Prostate gland (tissue), 2 donors: ENCODE results near the gene LRRTM4. TPM values are rescaled to one million over a fixed set of nuclear protein-coding genes. Genes with fewer than 3 reads are reported as not detected.

Experiments used
- DNase-seq: peaks from one replicate; pipeline ENCODE4 v3.0.0-alpha.2; 2019; ENCODE audit warnings: low spot score
- H3K27ac ChIP-seq, 2 donors: fragments of 200-600 bp; sonication (generic); 2 replicates each; pipeline ENCODE4 v1.5.1; 2017 to 2019
- H3K27me3 ChIP-seq: fragments of 200-600 bp; sonication (generic); replicated peaks from 2 replicates; pipeline ENCODE4 v1.5.1; 2019; ENCODE audit not compliant: insufficient read depth
- H3K36me3 ChIP-seq, 2 donors: fragments of 200-600 bp; sonication (generic); 1 replicate in 1 of 2; 2 replicates in 1 of 2; pipeline versions ENCODE4 v1.5.1 to v1.8.1; 2017 to 2019
- H3K4me1 ChIP-seq: fragments of 200-600 bp; sonication (generic); replicated peaks from 2 replicates; pipeline ENCODE4 v1.5.1; 2019
- H3K4me3 ChIP-seq, 2 donors: fragments of 200-600 bp; sonication (generic); 2 replicates each; pipeline ENCODE4 v1.5.1; 2017 to 2019
- H3K9me3 ChIP-seq: fragments of 200-600 bp; sonication (generic); 2 replicates; pipeline ENCODE4 v1.5.1; 2017
- POLR2A ChIP-seq: fragments of 450-650 bp; IDR thresholded peaks from one replicate; pipeline ENCODE4 v1.6.1; 2016; ENCODE audit warnings: antibody characterized with exemption, mild to moderate bottlenecking
- POLR2AphosphoS5 ChIP-seq: sonication (generic); formaldehyde crosslinking; IDR thresholded peaks from one replicate; pipeline ENCODE4 v1.6.1; 2017; ENCODE audit warnings: antibody characterized with exemption
- WGBS: methylation state at CpG from one replicate; pipeline ENCODE4 v1.1.5; 2018; 5-methylcytosine and 5-hydroxymethylcytosine counted together
- intact Hi-C: fragments of 100-400 bp; cut with DNase I; formaldehyde crosslinking; loops from one replicate; pipeline ENCODE4 v1.14.2; 2022
- total RNA-seq, 2 donors: library from RNA; depleted of rRNA; stranded (reverse); fragments of >200 nt; gene quantifications; one replicate each; pipeline ENCODE4 v1.1.0, GENCODE V29; 2016
- TF ChIP-seq, protein P1 (sequence below), 4 experiments: fragments of 200-600 bp in 2 of 4; fragments of 450-650 bp in 2 of 4; sonication (generic) in 2 of 4; IDR thresholded peaks; 1 replicate in 3 of 4; 2 replicates in 1 of 4; pipeline ENCODE4 v1.5.1; 2016 to 2019; ENCODE audit warnings: antibody characterized with exemption in 4 of 4, mild to moderate bottlenecking in 2 of 4, moderate library complexity in 2 of 4

The LRRTM4 gene
- total RNA-seq, 2 donors from 2014 or later: 0.09 to 6.2 TPM

DNA sequence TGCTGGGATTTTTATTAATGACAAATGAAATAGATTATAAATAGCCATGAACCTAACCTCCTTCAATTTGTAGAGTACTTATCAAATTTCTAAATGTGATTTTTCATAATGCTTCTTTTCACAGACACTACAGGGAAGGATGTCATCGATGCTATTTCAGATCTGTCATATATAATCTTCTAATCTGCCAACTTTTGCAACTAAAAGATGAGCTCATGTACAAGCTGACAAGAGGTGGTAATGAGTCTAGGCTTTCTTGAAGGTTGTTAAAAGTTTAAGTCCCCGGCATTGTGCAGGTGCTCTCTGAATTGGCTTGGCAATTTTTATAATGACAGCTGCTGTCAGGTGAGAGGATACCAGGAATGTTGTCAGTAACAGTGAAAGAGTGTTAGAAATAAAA, 320.4 kb downstream of the LRRTM4 start:
- no peak for TF ChIP-seq POLR2A
- TF ChIP-seq, protein P1, sequence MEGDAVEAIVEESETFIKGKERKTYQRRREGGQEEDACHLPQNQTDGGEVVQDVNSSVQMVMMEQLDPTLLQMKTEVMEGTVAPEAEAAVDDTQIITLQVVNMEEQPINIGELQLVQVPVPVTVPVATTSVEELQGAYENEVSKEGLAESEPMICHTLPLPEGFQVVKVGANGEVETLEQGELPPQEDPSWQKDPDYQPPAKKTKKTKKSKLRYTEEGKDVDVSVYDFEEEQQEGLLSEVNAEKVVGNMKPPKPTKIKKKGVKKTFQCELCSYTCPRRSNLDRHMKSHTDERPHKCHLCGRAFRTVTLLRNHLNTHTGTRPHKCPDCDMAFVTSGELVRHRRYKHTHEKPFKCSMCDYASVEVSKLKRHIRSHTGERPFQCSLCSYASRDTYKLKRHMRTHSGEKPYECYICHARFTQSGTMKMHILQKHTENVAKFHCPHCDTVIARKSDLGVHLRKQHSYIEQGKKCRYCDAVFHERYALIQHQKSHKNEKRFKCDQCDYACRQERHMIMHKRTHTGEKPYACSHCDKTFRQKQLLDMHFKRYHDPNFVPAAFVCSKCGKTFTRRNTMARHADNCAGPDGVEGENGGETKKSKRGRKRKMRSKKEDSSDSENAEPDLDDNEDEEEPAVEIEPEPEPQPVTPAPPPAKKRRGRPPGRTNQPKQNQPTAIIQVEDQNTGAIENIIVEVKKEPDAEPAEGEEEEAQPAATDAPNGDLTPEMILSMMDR (IDR thresholded peaks at IDR 0.05): no peak
- no peak for TF ChIP-seq POLR2AphosphoS5
- intact Hi-C loops: no loop called here
- WGBS: 86% methylated on average over 2 of the region's 2 CpGs

GRCh38 chr2:77199411-77199810, 322.8 kb downstream of the LRRTM4 start:
- no peak for DNase-seq
- Histone ChIP-seq H3K4me1 (no peaks in the 10 kb centered on the region), H3K9me3 (no peaks in the 10 kb centered on the region), H3K4me3 (no peak overlapping the region), H3K36me3 (no peaks in the 10 kb centered on the region), H3K27ac (no peak overlapping the region), H3K27me3 (no peaks in the 10 kb centered on the region)
- intact Hi-C loops: no loop called here
- TF ChIP-seq POLR2A (no peak), POLR2AphosphoS5 (no peak)
- TF ChIP-seq, protein P1 (IDR thresholded peaks at IDR 0.05): no peak

More for the DNA sequence above, 320.4 kb downstream of the LRRTM4 start:
- Histone ChIP-seq H3K9me3 (no peaks in the 10 kb centered on the region), H3K27ac (no peak overlapping the region), H3K4me3 (no peak overlapping the region), H3K36me3 (no peaks in the 10 kb centered on the region), H3K27me3 (no peaks in the 10 kb centered on the region), H3K4me1 (no peaks in the 10 kb centered on the region)
- no peak for DNase-seq

- no peak overlapping the region for H3K27ac ChIP-seq
- no peaks in the 10 kb centered on the region for H3K36me3 ChIP-seq
- no peaks in the 10 kb centered on the region for H3K4me1 ChIP-seq
- no peak for DNase-seq
- no peaks in the 10 kb centered on the region for H3K27me3 ChIP-seq
- H3K4me3 ChIP-seq: no peak overlapping the region
- WGBS: 91% methylated on average over 4 of the region's 4 CpGs
- intact Hi-C loops: no loop called here
- H3K9me3 ChIP-seq: no peaks in the 10 kb centered on the region
- TF ChIP-seq POLR2A (no peak), POLR2AphosphoS5 (no peak)
- TF ChIP-seq, protein P1 (IDR thresholded peaks at IDR 0.05): no peak
Observed at GRCh38 chr2:77193858-77194448, 328.2 kb downstream of the LRRTM4 start.

DNA sequence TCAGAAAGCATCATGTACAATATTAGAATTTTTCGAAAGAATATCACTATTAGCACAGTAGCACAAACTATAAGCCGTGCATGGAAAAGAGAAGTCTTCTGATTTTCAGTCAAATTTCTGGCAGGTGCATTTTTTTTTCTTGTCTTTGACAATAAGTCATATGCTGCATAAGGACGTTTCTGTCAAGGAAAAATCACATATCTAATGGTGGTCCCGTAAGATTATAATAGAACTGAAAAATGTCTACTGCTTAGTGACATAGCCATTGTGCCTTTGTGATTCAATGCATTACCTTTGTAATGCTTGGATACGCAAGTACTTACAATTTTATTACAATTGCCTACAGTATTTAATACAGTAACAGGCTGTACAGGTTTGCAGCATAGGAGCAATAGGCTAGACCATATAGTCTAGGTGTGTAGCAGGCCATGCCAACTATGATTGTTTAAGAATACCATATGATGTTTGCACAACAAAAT, 329.3 kb downstream of the LRRTM4 start:
- no peak overlapping the region for H3K4me3 ChIP-seq
- H3K27me3 ChIP-seq: no peaks in the 10 kb centered on the region
- no peaks in the 10 kb centered on the region for H3K9me3 ChIP-seq
- WGBS: 86% methylated on average over 5 of the region's 5 CpGs
- DNase-seq: no peak
- TF ChIP-seq, protein P1 (IDR thresholded peaks at IDR 0.05): no peak
- TF ChIP-seq POLR2A: no peak
- no peak for TF ChIP-seq POLR2AphosphoS5
- intact Hi-C loops: no loop called here
- no peaks in the 10 kb centered on the region for H3K36me3 ChIP-seq
- H3K27ac ChIP-seq: no peak overlapping the region
- H3K4me1 ChIP-seq: no peaks in the 10 kb centered on the region

GRCh38 chr2:77191665-77192064, 330.5 kb downstream of the LRRTM4 start:
- DNase-seq: no peak
- 0% methylated on average over 1 of the region's 1 CpG for WGBS
- intact Hi-C loops: no loop called here
- Histone ChIP-seq H3K27ac (no peak overlapping the region), H3K27me3 (no peaks in the 10 kb centered on the region), H3K4me3 (no peak overlapping the region), H3K9me3 (no peaks in the 10 kb centered on the region), H3K4me1 (no peaks in the 10 kb centered on the region), H3K36me3 (no peaks in the 10 kb centered on the region)
- TF ChIP-seq POLR2AphosphoS5: no peak
- TF ChIP-seq, protein P1 (IDR thresholded peaks at IDR 0.05): no peak
- no peak for TF ChIP-seq POLR2A
